Gastroesophageal sphincter (tissue), 3 donors: Measurements from ENCODE around the gene ADAMTS17.

Source experiments
- CTCF ChIP-seq, 4 experiments: fragments of 200-600 bp in 2 of 4; fragments of 450-650 bp in 2 of 4; sonication (generic) in 1 of 4; IDR thresholded peaks; one replicate each; pipeline ENCODE4 v1.5.1; 2017 to 2019; ENCODE audit warnings: antibody characterized with exemption in 4 of 4, mild to moderate bottlenecking in 2 of 4, moderate library complexity in 2 of 4
- POLR2A ChIP-seq, 2 donors: fragments of 450-650 bp; IDR thresholded peaks; one replicate each; pipeline ENCODE4 v1.6.1; 2017; ENCODE audit warnings: antibody characterized with exemption in 2 of 2, mild to moderate bottlenecking in 2 of 2, moderate library complexity in 1 of 2

- TF ChIP-seq CTCF (IDR thresholded peaks at IDR 0.05) (no peak), POLR2A (IDR thresholded peaks at IDR 0.05) (no peak)
These were observed 185.6 kb downstream of the ADAMTS17 start for GRCh38 chr15:100156201-100156600.
